Immature natural killer cell (primary cell): Measurements from ENCODE around the gene MXRA7. TPM values are rescaled to one million over a fixed set of nuclear protein-coding genes. Genes with fewer than 3 reads are reported as not detected.
"Not testable (repeated sequence)": the region's sequence is repeated elsewhere in the genome, so short reads cannot be mapped to it uniquely, and the experiment has no call there.

ENCODE experiments used
- DNase-seq, 3 donors: peaks; one replicate each; pipeline ENCODE4 v3.0.0; 2022; ENCODE audit warnings: mixed read lengths in 1 of 3
- H3K27ac Mint-ChIP-seq, 6 donors: one replicate each; pipeline ENCODE4 v1.8.0; 2020; ENCODE audit warnings: mixed read lengths in 6 of 6, mild to moderate bottlenecking in 5 of 6, inconsistent platforms in 4 of 6, moderate library complexity in 3 of 6
- H3K27me3 Mint-ChIP-seq, 3 donors: one replicate each; pipeline ENCODE4 v1.8.0; 2020 to 2021; ENCODE audit warnings: low read depth in 3 of 3, mild to moderate bottlenecking in 3 of 3, mixed read lengths in 3 of 3, moderate library complexity in 3 of 3, inconsistent platforms in 1 of 3
- H3K36me3 Mint-ChIP-seq, 3 donors: one replicate each; pipeline ENCODE4 v1.8.0; 2020; ENCODE audit warnings: mixed read lengths in 3 of 3, inconsistent platforms in 2 of 3, mild to moderate bottlenecking in 2 of 3
- H3K4me1 Mint-ChIP-seq, 2 donors: one replicate each; pipeline ENCODE4 v1.8.0; 2020; ENCODE audit warnings: inconsistent platforms in 2 of 2, mild to moderate bottlenecking in 2 of 2, mixed read lengths in 2 of 2, moderate library complexity in 1 of 2
- H3K4me3 Mint-ChIP-seq, 5 donors: one replicate each; pipeline ENCODE4 v1.8.0; 2020; ENCODE audit warnings: mild to moderate bottlenecking in 5 of 5, mixed read lengths in 5 of 5, inconsistent platforms in 3 of 5, moderate library complexity in 3 of 5
- H3K9me3 Mint-ChIP-seq, 6 donors: one replicate each; pipeline ENCODE4 v1.8.0; 2020; ENCODE audit warnings: mild to moderate bottlenecking in 6 of 6, mixed read lengths in 6 of 6, inconsistent platforms in 4 of 6, moderate library complexity in 3 of 6
- polyA plus RNA-seq, 3 donors: library from polyadenylated mRNA; unstranded; fragments of 300-500 nt; fragmentation: Illumina TruSeq; gene quantifications; one replicate each; pipeline ENCODE4 v1.2.3, GENCODE V29; 2021

MXRA7 gene
- polyA plus RNA-seq, 3 donors from 2014 or later = 23.6 to 60.6 (median 56.7) TPM

- Mint-ChIP-seq H3K27ac (peak overlapping the region; percentile 43 to 99 (median 87)), H3K9me3 (no peaks in the 10 kb centered on the region), H3K36me3 (peaks cover 17 to 36% (median 17%) of the 10 kb centered on the region in 3 donors), H3K4me3 (peak overlapping the region in 2 of 5 donors; percentile 2 to 44), H3K4me1 (peaks cover 54 to 63% of the 10 kb centered on the region in 2 donors), H3K27me3 (peaks cover 23 to 29% (median 26%) of the 10 kb centered on the region in 3 donors)
- no peak for DNase-seq
Measured at GRCh38 chr17:76732734-76733617, 22.2 kb upstream of the MXRA7 start.

- H3K4me3 Mint-ChIP-seq = not testable (repeated sequence)
- H3K36me3 Mint-ChIP-seq = peaks cover 17 to 39% (median 17%) of the 10 kb centered on the region in 3 donors
- peaks cover 20 to 32% (median 25%) of the 10 kb centered on the region in 3 donors for H3K27me3 Mint-ChIP-seq
Measured at GRCh38 chr17:76731800-76732733, 21.3 kb upstream of the MXRA7 start.

GRCh38 chr17:76727745-76728456 lies 17.1 kb upstream of the MXRA7 start:
- Mint-ChIP-seq H3K36me3 (peaks cover 3 to 12% (median 12%) of the 10 kb centered on the region in 3 donors), H3K4me3 (peak overlapping the region; percentile 89 to 98 (median 97)), H3K27ac (peak overlapping the region; percentile 96 to 100 (median 99)), H3K9me3 (no peaks in the 10 kb centered on the region), H3K4me1 (peaks cover 49 to 52% of the 10 kb centered on the region in 2 donors), H3K27me3 (peaks cover 28 to 30% (median 29%) of the 10 kb centered on the region in 3 donors)
- DNase-seq = peak in 2 of 3 donors; percentile 48 to 52

More at GRCh38 chr17:76731800-76732733, 21.3 kb upstream of the MXRA7 start:
- DNase-seq, H3K9me3 Mint-ChIP-seq: not testable (repeated sequence)
- Mint-ChIP-seq H3K4me1 (peaks cover 61 to 69% of the 10 kb centered on the region in 2 donors), H3K27ac (peak overlapping the region; percentile 37 to 80 (median 68))

DNA sequence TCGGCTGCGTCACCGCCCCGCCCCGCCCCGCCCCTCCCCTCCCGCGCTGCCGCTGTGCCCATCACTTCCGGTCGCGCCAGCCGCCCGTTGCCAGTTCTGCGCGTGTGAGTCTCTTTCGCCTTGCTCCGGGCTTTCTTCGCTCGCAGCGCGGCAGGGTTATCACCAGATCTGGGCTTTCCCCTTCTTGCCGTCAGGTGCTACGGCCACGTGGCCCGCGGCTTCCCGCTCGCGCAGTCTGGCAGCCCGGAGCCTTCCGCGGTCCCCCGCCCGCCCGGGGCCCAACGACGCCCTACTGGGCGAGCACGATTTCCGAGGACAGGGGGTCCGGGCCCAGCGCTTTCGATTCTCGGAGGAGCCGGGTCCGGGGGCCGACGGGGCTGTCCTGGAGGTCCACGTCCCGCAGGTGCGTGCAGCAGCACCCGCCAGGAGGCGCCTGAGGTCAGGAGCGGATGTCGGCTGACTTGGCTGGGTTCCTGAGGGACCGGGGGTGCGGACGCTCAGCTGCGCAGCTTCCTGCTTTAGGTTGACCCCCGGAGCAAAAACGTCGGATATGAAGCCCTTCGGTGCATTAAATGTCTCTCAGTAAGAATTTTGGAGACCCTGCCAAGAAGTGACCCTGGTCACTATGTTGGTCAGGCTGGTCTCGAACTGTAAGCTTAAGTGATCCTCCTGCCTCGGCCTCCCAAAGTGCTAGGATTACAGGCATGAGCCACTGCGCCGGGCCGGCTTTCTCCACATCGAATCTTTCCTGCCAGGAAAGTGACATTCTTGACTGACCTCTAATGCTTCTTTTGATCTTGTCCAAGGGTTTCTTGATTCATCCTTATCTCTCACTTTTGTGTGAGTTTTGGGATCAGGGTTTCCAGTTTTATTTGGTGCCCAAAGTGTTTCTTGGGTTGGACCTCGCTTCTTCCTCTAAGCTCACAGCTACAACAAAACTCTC lies 16.3 kb upstream of the MXRA7 start, which contains the start of gene METTL23:
METTL23 (plus strand) TSS at position 64 of the 943 bp plus-strand sequence. CDS start 2,872 bp downstream, outside the sequence.
- Mint-ChIP-seq H3K27me3 (peaks cover 28 to 32% (median 31%) of the 10 kb centered on the region in 3 donors), H3K9me3 (no peaks in the 10 kb centered on the region), H3K27ac (peak within 1 kb of the TSS; percentile 98 to 100 (median 99)), H3K4me1 (peaks cover 48 to 52% of the 10 kb centered on the region in 2 donors), H3K4me3 (peak within 1 kb of the TSS; percentile 89 to 98 (median 97)), H3K36me3 (peaks cover 3 to 15% (median 13%) of the 10 kb centered on the region in 3 donors)
- peak in 1 of 3 donors; percentile 93 for DNase-seq

DNA sequence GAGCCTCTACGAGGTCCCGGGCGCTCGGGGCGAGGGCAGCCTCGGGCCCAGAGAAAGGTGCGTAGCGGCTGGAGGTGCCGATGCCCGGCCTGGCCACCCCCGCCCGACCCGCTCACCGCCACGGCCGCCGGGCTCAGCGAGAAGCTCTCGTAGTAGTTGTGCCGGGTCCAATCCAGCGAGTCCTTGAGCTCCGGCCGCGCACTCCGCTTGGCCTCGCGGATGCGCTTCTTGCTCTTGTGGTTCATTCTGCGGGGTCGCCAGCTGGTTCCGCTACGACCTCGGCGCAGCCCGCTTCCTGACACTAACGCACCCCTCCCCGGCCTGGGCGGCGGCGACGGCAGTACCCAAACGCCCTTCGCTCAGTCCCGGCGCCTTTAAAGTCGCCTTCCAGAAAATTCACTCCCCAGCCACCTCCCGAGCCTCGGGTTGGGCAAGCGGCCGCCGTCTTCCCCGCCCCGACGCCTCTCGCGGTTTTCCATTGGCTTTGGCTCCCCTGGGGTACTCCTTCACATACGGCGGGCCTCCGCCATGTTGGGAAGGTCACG lies 15.5 kb upstream of the MXRA7 start, which contains the start of gene JMJD6:
JMJD6 (minus strand) TSS at position 376 of the 545 bp plus-strand sequence; CDS start at position 245, 131 bp downstream.
- H3K27ac Mint-ChIP-seq = peak within 1 kb of the TSS; percentile 98 to 100 (median 99)
- peaks cover 49 to 50% of the 10 kb centered on the region in 2 donors for H3K4me1 Mint-ChIP-seq
- H3K27me3 Mint-ChIP-seq = peaks cover 28 to 35% (median 32%) of the 10 kb centered on the region in 3 donors
- peaks cover 11 to 22% (median 20%) of the 10 kb centered on the region in 3 donors for H3K36me3 Mint-ChIP-seq
- no peaks in the 10 kb centered on the region for H3K9me3 Mint-ChIP-seq
- H3K4me3 Mint-ChIP-seq = peak within 1 kb of the TSS; percentile 89 to 98 (median 97)
- peak in 2 of 3 donors; percentile 94 to 95 for DNase-seq

- peaks cover 28 to 36% (median 32%) of the 10 kb centered on the region in 3 donors for H3K27me3 Mint-ChIP-seq
- H3K27ac Mint-ChIP-seq = peak overlapping the region; percentile 96 to 99 (median 98)
- peaks cover 14 to 26% (median 25%) of the 10 kb centered on the region in 3 donors for H3K36me3 Mint-ChIP-seq
- peak overlapping the region; percentile 89 to 97 (median 97) for H3K4me3 Mint-ChIP-seq
- peak; percentile 70 to 72 (median 70) for DNase-seq
- no peaks in the 10 kb centered on the region for H3K9me3 Mint-ChIP-seq
- H3K4me1 Mint-ChIP-seq = peaks cover 48 to 50% of the 10 kb centered on the region in 2 donors
Measured at GRCh38 chr17:76725580-76726230, 14.9 kb upstream of the MXRA7 start.

- H3K36me3 Mint-ChIP-seq = peaks cover 21 to 43% (median 34%) of the 10 kb centered on the region in 3 donors
- H3K9me3 Mint-ChIP-seq = no peaks in the 10 kb centered on the region
- peaks cover 35 to 44% of the 10 kb centered on the region in 2 donors for H3K4me1 Mint-ChIP-seq
- no peak for DNase-seq
- H3K4me3 Mint-ChIP-seq = peak overlapping the region in 1 of 5 donors; percentile 38
- peaks cover 28 to 36% (median 32%) of the 10 kb centered on the region in 3 donors for H3K27me3 Mint-ChIP-seq
- H3K27ac Mint-ChIP-seq = peak overlapping the region in 2 of 6 donors; percentile 67 to 99
Measured at GRCh38 chr17:76723812-76724211, 13.0 kb upstream of the MXRA7 start.

- H3K4me3 Mint-ChIP-seq = peak overlapping the region in 3 of 5 donors; percentile 2 to 38 (median 3)
Measured at GRCh38 chr17:76722977-76723376, 12.2 kb upstream of the MXRA7 start.

GRCh38 chr17:76722279-76722678 lies 11.5 kb upstream of the MXRA7 start:
- peak overlapping the region in 3 of 6 donors; percentile 72 to 98 (median 76) for H3K27ac Mint-ChIP-seq
- peaks cover 28 to 33% of the 10 kb centered on the region in 2 donors for H3K4me1 Mint-ChIP-seq
- H3K4me3 Mint-ChIP-seq = no peak overlapping the region
- no peak for DNase-seq
- peaks cover 21 to 50% (median 38%) of the 10 kb centered on the region in 3 donors for H3K36me3 Mint-ChIP-seq
- H3K27me3 Mint-ChIP-seq = peaks cover 22 to 36% (median 23%) of the 10 kb centered on the region in 3 donors
- H3K9me3 Mint-ChIP-seq = no peaks in the 10 kb centered on the region

More at GRCh38 chr17:76722977-76723376, 12.2 kb upstream of the MXRA7 start:
- DNase-seq, H3K9me3 Mint-ChIP-seq: not testable (repeated sequence)
- Mint-ChIP-seq H3K4me1 (peaks cover 33 to 38% of the 10 kb centered on the region in 2 donors), H3K27me3 (peaks cover 29 to 42% (median 29%) of the 10 kb centered on the region in 3 donors), H3K27ac (peak overlapping the region in 3 of 6 donors; percentile 22 to 71 (median 31)), H3K36me3 (peaks cover 21 to 51% (median 38%) of the 10 kb centered on the region in 3 donors)

GRCh38 chr17:76721463-76721862 lies 10.7 kb upstream of the MXRA7 start:
- Mint-ChIP-seq H3K4me3 (no peak overlapping the region), H3K27me3 (peaks cover 15 to 31% (median 21%) of the 10 kb centered on the region in 3 donors), H3K9me3 (no peaks in the 10 kb centered on the region), H3K27ac (peak overlapping the region; percentile 17 to 98 (median 74)), H3K4me1 (peaks cover 35 to 36% of the 10 kb centered on the region in 2 donors), H3K36me3 (peaks cover 22 to 55% (median 39%) of the 10 kb centered on the region in 3 donors)
- DNase-seq = no peak

DNA sequence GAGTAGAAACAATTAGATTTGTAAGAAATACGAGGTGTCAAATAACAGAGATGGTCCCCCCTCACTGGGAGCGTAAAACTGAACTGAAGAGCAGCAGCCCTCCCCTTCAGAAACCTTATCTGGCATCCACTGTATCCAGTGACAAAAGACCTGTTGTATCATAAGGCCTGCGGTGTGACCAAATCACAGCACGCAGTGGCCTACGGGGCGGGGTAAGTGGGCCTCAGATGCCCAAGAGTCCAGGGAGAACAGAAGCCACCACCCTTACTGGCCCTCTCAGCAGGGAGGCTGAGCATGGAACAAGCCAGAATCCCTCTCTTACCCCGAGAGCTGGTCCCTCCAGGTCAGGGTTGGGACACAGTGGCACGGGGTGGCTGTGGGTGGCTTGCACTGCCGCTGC lies 10.2 kb upstream of the MXRA7 start:
- Mint-ChIP-seq H3K27me3 (peaks cover 15 to 31% (median 20%) of the 10 kb centered on the region in 3 donors), H3K27ac (peak overlapping the region in 4 of 6 donors; percentile 22 to 98 (median 68)), H3K36me3 (peaks cover 23 to 60% (median 42%) of the 10 kb centered on the region in 3 donors), H3K4me1 (peaks cover 40 to 42% of the 10 kb centered on the region in 2 donors), H3K9me3 (no peaks in the 10 kb centered on the region), H3K4me3 (no peak overlapping the region)
- DNase-seq = no peak
